BLaER1 (cell line): ENCODE data around the gene CFAP58.

Experiments used
- H3K27ac ChIP-seq: shearing (Covaris generic); formaldehyde crosslinking; 2 replicates; pipeline ENCODE4 v1.8.1; 2022
- H3K27me3 ChIP-seq: shearing (Covaris generic); formaldehyde crosslinking; 2 replicates; pipeline ENCODE4 v1.8.1; 2022
- H3K36me3 ChIP-seq: shearing (Covaris generic); formaldehyde crosslinking; 2 replicates; pipeline ENCODE4 v1.8.1; 2022
- H3K4me1 ChIP-seq: shearing (Covaris generic); formaldehyde crosslinking; 2 replicates; pipeline ENCODE4 v1.8.1; 2022
- H3K4me2 ChIP-seq: shearing (Covaris generic); formaldehyde crosslinking; 2 replicates; pipeline ENCODE4 v1.8.1; 2022
- H3K4me3 ChIP-seq: shearing (Covaris generic); formaldehyde crosslinking; 2 replicates; pipeline ENCODE4 v1.8.1; 2022
- H3K9ac ChIP-seq: shearing (Covaris generic); formaldehyde crosslinking; 2 replicates; pipeline ENCODE4 v1.8.1; 2022
- H3K9me3 ChIP-seq: shearing (Covaris generic); formaldehyde crosslinking; 2 replicates; pipeline ENCODE4 v1.8.1; 2022
- H4K20me1 ChIP-seq: shearing (Covaris generic); formaldehyde crosslinking; 2 replicates; pipeline ENCODE4 v1.8.1; 2022
- Cebpa-rat ChIP-seq: shearing (Covaris generic); IDR thresholded peaks from 2 replicates; pipeline ENCODE4 v1.8.1; 2022

The CFAP58 gene

DNA sequence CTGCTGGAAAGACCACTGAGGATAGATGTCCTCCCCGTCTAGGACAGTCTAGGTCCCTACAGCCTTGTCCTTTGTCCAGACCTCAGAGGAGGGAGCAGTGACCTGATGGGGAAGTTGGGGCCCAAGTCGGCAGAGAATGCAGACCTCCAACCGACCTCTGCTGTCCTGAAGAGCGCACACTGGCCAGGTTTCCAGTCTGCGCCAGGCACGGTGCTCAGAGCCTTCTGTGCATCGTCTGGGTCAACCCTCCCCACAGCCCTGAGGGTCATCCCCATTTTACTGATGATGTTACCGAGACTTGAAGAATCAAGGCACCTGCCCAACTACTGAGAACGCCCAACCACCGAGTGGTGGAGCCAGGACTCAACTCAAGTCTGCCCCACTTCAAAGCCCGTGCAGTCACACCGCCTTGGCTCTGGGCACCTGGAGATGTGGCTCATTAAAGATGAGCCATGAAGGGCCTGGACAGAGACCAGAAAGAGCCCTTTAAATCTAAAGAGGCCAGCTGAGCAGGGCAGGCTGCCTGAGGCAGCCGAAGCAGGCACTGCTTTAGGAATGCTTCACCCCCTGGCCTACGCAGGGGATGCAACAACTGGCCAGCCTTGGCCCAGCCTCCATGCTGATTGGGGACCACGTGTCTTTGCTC is 19.8 kb upstream of the CFAP58 start:
- peaks cover 73% of the 10 kb centered on the region for H4K20me1 ChIP-seq
- no peaks in the 10 kb centered on the region for H3K27me3 ChIP-seq
- no peak for TF ChIP-seq Cebpa-rat
- H3K36me3 ChIP-seq = peaks cover 33% of the 10 kb centered on the region
- H3K9me3 ChIP-seq = no peaks in the 10 kb centered on the region
- no peak overlapping the region for H3K27ac ChIP-seq
- no peak overlapping the region for H3K4me3 ChIP-seq
- H3K4me1 ChIP-seq = peaks cover 80% of the 10 kb centered on the region
- H3K4me2 ChIP-seq = peak overlapping the region; percentile 25
- no peak overlapping the region for H3K9ac ChIP-seq

DNA sequence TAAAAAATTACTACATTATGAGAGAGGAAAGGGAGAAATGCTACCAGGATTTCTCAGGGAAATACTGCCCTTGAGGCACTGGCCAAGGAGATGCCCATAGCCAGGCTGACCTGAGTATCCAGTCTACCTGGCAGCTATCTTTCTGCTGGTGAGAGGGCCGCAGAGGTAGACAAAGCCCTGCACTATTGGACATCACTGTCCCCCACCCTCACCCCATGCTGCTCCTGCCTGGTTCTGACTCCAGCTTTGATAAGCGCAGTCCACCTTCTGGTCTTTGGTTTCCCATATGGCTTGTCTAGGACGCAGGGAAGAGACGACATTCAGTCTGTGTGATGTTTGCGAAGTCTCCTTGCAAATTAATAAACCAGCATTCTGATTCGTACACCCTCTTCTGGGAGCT is 19.1 kb upstream of the CFAP58 start:
- Histone ChIP-seq H3K4me1 (peaks cover 80% of the 10 kb centered on the region), H3K4me2 (peak overlapping the region; percentile 92)

DNA sequence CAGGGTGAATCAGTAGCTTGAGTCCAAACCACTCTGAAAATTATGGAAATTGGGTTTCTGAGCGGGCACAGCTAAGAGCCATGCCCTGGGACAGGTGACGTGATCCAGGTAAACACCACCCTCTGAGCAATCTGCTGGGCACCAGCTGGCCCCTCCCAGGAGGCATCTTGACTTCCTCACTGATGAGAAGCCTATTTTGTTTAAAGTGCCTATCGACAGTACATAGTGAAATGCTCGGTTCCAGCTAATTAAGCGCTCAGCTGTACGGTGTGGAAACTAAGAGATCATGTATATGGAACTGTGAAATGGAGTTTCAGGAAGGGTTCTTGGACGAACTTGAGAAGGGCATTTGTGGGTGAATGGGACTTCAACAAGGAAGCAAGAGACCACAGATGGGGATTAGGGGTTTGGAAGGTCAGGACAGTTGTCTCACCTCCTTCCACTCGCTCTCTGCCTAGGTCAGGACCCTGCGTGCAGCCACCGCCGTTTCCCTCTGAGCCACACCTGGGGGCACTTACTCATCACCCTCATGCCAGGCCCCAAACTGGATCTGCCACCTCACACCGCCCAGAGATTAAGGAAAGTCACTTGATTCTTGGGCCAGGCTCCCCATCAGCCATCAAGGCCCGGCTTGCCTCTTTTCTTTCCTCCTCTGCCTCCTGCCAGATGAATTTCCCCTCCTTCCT is 18.5 kb upstream of the CFAP58 start:
- peak overlapping the region; percentile 49; the same call in 1 of the 2 replicates for H3K9ac ChIP-seq
- TF ChIP-seq Cebpa-rat = no peak
- H3K27ac ChIP-seq = peak overlapping the region; percentile 22; the same call in 1 of the 2 replicates
- peaks cover 68% of the 10 kb centered on the region for H4K20me1 ChIP-seq
- H3K4me1 ChIP-seq = peaks cover 80% of the 10 kb centered on the region
- no peaks in the 10 kb centered on the region for H3K27me3 ChIP-seq
- peaks cover 33% of the 10 kb centered on the region for H3K36me3 ChIP-seq
- H3K4me3 ChIP-seq = no peak overlapping the region
- H3K9me3 ChIP-seq = no peaks in the 10 kb centered on the region
- H3K4me2 ChIP-seq = peak overlapping the region; percentile 92

More for the DNA sequence above, 19.1 kb upstream of the CFAP58 start:
- Histone ChIP-seq H3K27ac (0 out of 2 replicates have a peak overlapping the region, but pooled peaks have one; percentile 22), H3K9me3 (no peaks in the 10 kb centered on the region), H4K20me1 (peaks cover 73% of the 10 kb centered on the region), H3K9ac (no peak overlapping the region), H3K4me3 (no peak overlapping the region), H3K36me3 (peaks cover 33% of the 10 kb centered on the region), H3K27me3 (no peaks in the 10 kb centered on the region)
- TF ChIP-seq Cebpa-rat = no peak

DNA sequence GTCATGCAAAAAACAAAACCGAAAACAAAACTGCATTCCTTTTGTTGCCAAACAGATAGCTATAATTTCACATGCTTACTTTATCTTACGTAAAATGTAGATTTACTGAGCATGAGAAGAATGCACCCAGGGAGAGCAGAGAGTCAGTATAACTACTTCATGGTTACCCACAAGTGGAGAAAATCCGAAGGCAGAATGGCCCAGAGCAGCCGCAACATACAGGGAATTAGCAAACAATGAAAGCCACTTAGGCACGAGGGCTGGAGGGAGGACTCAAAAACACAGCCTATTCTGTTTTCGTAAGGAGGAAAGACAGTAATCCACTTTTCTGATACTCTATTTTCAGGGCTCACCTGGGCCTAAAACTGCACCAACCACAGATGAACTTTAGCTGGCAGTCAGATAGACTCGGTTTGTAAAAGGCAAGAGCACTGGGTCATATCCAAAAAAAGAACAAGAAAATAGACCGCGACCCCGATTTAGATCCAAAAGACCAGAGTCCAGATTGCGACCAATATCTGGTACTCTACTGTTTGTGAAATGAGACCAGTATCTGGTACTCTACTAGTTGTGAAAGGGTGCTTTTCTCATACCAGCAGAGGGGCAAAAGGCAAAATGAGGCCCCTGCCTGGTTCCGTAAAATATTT is 16.7 kb upstream of the CFAP58 start:
- H3K4me2 ChIP-seq = peak overlapping the region; percentile 92
- peaks cover 70% of the 10 kb centered on the region for H3K4me1 ChIP-seq
- H3K36me3 ChIP-seq = peaks cover 33% of the 10 kb centered on the region
- peak overlapping the region; percentile 83 for H3K4me3 ChIP-seq
- H4K20me1 ChIP-seq = peaks cover 50% of the 10 kb centered on the region
- peak overlapping the region; percentile 94 for H3K9ac ChIP-seq
- no peak for TF ChIP-seq Cebpa-rat
- peak overlapping the region; percentile 98 for H3K27ac ChIP-seq
- H3K9me3 ChIP-seq = no peaks in the 10 kb centered on the region
- H3K27me3 ChIP-seq = 0 out of 2 replicates have a peak, but pooled peaks cover 3% of the 10 kb centered on the region

DNA sequence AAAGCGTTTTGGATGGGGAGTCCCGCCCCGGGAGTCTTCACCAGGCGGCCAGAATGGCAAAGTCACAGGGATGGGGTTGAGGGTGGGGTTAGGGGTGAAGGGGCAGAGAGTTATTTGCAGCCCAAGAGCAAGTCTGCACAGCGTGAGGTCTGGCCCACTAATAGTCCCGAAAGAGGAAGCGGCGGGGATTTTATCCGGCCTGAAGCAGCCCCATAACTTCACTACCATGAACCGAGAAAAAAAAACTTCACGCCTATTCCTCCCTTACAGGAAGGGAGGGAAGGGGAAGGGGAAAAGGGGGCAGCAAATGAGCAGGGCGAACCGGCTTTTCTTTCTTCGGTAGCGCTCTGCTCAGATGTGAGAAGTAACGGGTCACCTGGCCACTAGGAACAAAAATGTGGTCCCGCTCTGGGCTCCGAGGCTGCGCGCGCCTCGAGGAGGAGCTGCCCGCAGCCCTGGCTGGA is 16.1 kb upstream of the CFAP58 start:
- Histone ChIP-seq H4K20me1 (peaks cover 44% of the 10 kb centered on the region), H3K4me1 (peaks cover 64% of the 10 kb centered on the region), H3K27me3 (0 out of 2 replicates have a peak, but pooled peaks cover 3% of the 10 kb centered on the region), H3K36me3 (peaks cover 30% of the 10 kb centered on the region), H3K9me3 (no peaks in the 10 kb centered on the region), H3K27ac (peak overlapping the region; percentile 98), H3K9ac (peak overlapping the region; percentile 94), H3K4me3 (peak overlapping the region; percentile 83), H3K4me2 (peak overlapping the region; percentile 92)
- TF ChIP-seq Cebpa-rat = no peak

DNA sequence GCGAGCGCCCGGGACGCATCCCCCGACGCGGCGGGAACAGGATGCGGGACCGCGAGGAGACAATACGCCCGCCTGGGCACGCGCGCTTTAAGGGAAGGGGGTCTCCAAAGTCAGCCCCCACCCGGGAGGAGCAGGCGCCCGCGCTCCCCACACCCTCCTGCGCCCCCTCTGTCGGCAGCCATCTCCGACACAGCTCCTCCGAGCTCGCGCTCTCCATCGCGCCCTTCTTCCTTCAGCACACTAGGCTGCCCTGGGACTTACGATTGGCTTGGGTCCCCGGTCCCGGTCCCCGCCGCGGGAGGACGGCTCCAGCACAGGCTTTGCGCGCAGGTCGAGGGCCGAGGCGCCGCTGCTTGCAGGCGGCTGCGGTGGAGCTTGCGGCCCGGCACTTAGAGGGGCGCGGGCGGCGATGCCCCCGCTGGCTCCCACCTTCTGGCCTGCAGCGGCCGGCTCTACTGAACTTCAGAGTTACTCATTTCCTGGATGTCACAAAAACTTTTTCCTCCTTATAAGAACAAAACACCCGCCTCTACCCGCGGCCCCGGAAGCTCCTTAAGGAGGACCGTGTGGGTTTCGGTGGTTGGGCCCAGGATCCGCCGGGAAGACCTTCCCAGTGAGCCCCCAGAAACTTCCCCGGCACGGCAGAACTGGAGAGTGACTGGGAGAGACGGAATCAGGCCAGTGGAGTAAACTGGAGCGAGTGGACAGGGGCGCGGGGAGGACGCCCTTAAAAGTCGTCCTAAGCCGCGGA is 15.5 kb upstream of the CFAP58 start, which contains the start of gene ITPRIP:
TSS of gene ITPRIP (minus strand) at position 481 of the 751 bp plus-strand sequence. CDS start 22,414 bp downstream, outside the sequence.
- Histone ChIP-seq H3K36me3 (peaks cover 24% of the 10 kb centered on the region), H3K27me3 (0 out of 2 replicates have a peak, but pooled peaks cover 3% of the 10 kb centered on the region), H3K27ac (peak within 1 kb of the TSS; percentile 98), H4K20me1 (peaks cover 38% of the 10 kb centered on the region), H3K9me3 (no peaks in the 10 kb centered on the region), H3K4me1 (peaks cover 58% of the 10 kb centered on the region), H3K9ac (peak within 1 kb of the TSS; percentile 94), H3K4me3 (peak within 1 kb of the TSS; percentile 83), H3K4me2 (peak within 1 kb of the TSS; percentile 92)
- TF ChIP-seq Cebpa-rat = no peak

DNA sequence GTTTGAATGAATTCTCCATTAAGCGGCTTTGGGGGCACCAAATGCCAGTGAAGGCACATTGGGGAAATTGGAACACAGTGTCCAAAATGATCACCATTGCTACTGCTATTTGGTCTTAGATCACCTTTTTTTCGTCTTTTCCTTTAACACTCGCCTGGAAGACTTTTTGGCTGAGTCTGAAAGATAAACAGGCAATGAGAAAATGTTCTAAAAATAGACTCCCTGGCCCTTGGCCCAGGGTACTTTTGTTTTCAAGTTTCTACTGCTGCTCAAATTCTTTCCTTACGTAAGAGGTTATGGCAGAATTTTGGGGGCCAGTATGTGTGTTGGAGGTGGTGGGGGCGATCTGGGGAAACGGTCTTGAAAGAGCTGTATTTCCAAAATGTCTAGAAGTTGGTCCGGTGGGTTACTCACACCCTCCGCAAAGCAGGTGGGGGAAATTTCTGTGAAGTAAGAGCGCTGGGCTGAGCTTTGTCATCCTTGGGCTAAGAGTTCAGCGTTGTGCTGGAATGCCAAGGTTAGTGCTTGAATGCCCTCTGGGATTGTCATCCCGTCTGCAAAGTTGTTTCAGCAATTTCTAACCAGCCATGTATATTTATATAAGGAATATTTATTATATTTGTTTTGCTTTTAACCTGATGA is 14.0 kb upstream of the CFAP58 start:
- H3K4me3 ChIP-seq = peak overlapping the region; percentile 83
- H3K27me3 ChIP-seq = 0 out of 2 replicates have a peak, but pooled peaks cover 3% of the 10 kb centered on the region
- no peaks in the 10 kb centered on the region for H3K9me3 ChIP-seq
- peak overlapping the region; percentile 92 for H3K4me2 ChIP-seq
- TF ChIP-seq Cebpa-rat = no peak
- H3K36me3 ChIP-seq = peaks cover 10% of the 10 kb centered on the region
- peak overlapping the region; percentile 94 for H3K9ac ChIP-seq
- peak overlapping the region; percentile 98; the same call in 1 of the 2 replicates for H3K27ac ChIP-seq
- H4K20me1 ChIP-seq = peaks cover 23% of the 10 kb centered on the region
- peaks cover 44% of the 10 kb centered on the region for H3K4me1 ChIP-seq

DNA sequence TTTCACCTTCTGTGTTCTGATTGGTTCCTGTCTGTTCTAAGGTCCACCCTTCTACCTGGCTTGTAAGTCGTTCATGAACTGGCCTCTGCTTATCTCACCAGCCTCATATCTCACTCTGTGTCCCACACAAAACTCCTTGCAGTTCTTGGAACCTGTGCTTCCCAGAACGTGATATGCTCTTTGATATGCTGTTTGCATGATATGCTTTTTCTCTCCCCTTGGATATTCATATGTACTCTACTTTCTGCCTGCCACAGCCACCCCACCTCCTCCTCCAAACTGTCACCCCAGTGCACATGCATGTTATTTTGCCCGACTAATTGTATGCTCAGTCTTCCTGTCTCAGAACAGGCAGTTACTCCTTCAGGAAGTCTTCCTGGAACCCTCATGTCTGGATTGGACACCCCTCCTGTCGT is 13.5 kb upstream of the CFAP58 start:
- peaks cover 18% of the 10 kb centered on the region for H4K20me1 ChIP-seq
- no peak overlapping the region for H3K27ac ChIP-seq
- H3K4me3 ChIP-seq = no peak overlapping the region
- H3K9me3 ChIP-seq = no peaks in the 10 kb centered on the region
- H3K9ac ChIP-seq = no peak overlapping the region
- peak overlapping the region; percentile 92 for H3K4me2 ChIP-seq
- no peak for TF ChIP-seq Cebpa-rat
- 0 out of 2 replicates have a peak, but pooled peaks cover 3% of the 10 kb centered on the region for H3K27me3 ChIP-seq
- peaks cover 39% of the 10 kb centered on the region for H3K4me1 ChIP-seq
- peaks cover 5% of the 10 kb centered on the region; the same call in 1 of the 2 replicates for H3K36me3 ChIP-seq
